ENCODE measurements around the gene PM20D2. TPM values are rescaled to one million over a fixed set of nuclear protein-coding genes. Genes with fewer than 3 reads are reported as not detected.

PM20D2 gene
- total RNA-seq, 1 donor from 2014 or later, result 8.1 TPM

GRCh38 chr6:89116702-89117101 lies 29.2 kb upstream of the PM20D2 start:
- peak overlapping the region; percentile 67 for H3K4me3 ChIP-seq
- H3K27ac ChIP-seq, result no peak overlapping the region

DNA sequence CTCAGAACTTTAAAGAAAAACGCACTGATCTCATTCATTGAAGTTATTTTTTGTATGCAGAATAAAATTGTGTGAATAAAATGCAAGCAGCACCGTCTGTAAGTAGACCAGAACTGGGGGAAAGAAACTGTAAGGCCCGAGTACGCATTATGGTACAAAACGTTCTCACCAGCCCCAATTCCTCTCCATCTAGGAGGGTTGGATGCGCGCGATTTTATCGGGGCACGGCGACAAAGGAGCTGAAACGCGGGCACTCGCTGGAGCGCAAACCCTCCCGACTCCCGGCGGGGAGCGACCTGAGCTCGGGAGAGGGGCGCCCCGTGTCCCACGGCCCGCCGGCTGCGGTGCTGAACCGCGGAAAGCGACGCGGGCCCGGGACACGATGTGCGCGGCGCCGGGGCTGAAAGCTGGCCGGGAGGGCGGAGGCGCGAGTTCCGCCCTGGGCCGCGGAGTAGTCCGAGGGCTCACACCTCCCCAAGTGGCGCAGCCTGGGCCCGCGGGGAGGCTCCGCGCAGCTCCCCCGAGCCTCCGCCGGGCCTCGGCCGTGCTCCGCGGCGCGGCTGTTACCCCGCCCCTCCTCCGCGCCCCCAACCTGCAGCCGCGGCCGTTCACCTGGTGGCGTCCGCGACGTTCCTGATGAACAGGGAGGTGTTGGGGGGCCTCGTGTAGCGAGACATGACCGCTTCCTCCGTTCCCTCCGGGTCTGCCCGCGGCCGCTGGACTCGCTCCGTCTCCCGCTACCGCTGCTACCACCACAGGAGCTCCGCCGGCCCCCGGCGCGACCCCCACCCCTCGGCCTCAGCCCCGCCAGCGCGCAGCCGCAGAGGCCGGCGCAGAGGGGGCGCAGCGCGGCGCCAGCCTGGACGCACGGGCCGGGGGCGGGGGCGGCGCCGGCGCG lies 28.4 kb upstream of the PM20D2 start, which contains the start of gene SRSF12:
Gene SRSF12 (minus strand): TSS at position 861 of the 898 bp plus-strand sequence. CDS start 184 bp downstream, at position 677.
- intact Hi-C loops (cut with DNase I), result no loop called here

More at GRCh38 chr6:89116702-89117101, 29.2 kb upstream of the PM20D2 start:
- intact Hi-C loops (cut with DNase I), result no loop called here
- no peaks in the 10 kb centered on the region for H3K27me3 ChIP-seq (ENCODE audit: low read depth)
- DNase-seq (no peak), ATAC-seq (no peak)
- H3K4me1 ChIP-seq, result peaks cover 8% of the 10 kb centered on the region
- TF ChIP-seq, protein P1, sequence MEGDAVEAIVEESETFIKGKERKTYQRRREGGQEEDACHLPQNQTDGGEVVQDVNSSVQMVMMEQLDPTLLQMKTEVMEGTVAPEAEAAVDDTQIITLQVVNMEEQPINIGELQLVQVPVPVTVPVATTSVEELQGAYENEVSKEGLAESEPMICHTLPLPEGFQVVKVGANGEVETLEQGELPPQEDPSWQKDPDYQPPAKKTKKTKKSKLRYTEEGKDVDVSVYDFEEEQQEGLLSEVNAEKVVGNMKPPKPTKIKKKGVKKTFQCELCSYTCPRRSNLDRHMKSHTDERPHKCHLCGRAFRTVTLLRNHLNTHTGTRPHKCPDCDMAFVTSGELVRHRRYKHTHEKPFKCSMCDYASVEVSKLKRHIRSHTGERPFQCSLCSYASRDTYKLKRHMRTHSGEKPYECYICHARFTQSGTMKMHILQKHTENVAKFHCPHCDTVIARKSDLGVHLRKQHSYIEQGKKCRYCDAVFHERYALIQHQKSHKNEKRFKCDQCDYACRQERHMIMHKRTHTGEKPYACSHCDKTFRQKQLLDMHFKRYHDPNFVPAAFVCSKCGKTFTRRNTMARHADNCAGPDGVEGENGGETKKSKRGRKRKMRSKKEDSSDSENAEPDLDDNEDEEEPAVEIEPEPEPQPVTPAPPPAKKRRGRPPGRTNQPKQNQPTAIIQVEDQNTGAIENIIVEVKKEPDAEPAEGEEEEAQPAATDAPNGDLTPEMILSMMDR (IDR thresholded peaks at IDR 0.05), result no peak
- no peaks in the 10 kb centered on the region for H3K36me3 ChIP-seq
- H3K9me3 ChIP-seq, result no peaks in the 10 kb centered on the region

DNA sequence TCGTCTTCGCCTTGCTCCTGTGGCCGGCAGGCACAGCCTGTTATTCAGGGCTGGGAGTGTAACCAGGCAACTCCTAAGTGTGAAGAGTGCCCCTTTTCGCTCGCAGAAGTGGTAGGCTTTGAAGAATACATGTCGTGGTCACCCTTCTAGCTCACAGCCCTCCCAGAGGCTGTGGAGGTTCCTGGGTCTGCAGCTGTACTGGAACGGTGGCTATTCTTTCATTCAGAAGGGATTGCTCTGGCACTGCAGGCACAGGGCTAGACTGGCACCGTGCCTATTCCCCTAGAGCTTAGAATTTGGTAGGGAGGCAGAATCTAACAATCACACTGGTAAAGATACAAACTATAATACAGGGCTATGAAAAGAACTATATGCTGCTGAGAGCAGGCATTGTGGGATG lies 26.9 kb upstream of the PM20D2 start:
- H3K36me3 ChIP-seq, result no peaks in the 10 kb centered on the region
- intact Hi-C loops (cut with DNase I), result no loop called here
- peaks cover 8% of the 10 kb centered on the region for H3K4me1 ChIP-seq
- TF ChIP-seq, protein P1 (IDR thresholded peaks at IDR 0.05), result no peak
- no peak overlapping the region for H3K4me3 ChIP-seq
- no peak for ATAC-seq
- no peaks in the 10 kb centered on the region for H3K27me3 ChIP-seq (ENCODE audit: low read depth)
- no peak for DNase-seq
- no peaks in the 10 kb centered on the region for H3K9me3 ChIP-seq
- no peak overlapping the region for H3K27ac ChIP-seq

More for the DNA sequence above, 28.4 kb upstream of the PM20D2 start, which contains the start of gene SRSF12:
- TF ChIP-seq, protein P1 (IDR thresholded peaks at IDR 0.05), result no peak
- Histone ChIP-seq H3K4me3 (peak within 1 kb of the TSS; percentile 67), H3K9me3 (no peaks in the 10 kb centered on the region), H3K27ac (no peak within 1 kb of the TSS), H3K36me3 (no peaks in the 10 kb centered on the region), H3K27me3 (ENCODE audit: low read depth) (no peaks in the 10 kb centered on the region), H3K4me1 (peaks cover 8% of the 10 kb centered on the region)
- peak; percentile 71 for DNase-seq
- peak; percentile 92 to 93 for ATAC-seq

DNA sequence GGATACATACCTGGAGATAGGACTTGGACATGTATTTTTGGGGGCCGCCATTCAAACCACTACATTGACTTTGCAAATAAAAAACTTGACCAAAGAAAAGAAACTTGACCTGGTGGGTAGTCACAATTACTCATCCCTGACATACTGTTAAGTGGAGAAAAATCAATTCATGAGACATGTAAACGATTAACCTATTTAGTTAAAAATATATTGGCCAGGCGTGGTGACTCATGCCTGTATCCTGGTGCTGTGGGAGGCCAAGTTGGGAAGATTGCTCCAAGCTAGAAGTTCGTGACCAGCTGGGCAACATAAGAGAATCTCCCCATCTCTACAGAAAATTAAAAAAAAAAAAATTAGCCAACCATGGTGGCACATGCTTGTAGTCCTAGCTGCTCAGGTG lies 25.5 kb upstream of the PM20D2 start:
- no peak overlapping the region for H3K27ac ChIP-seq
- peaks cover 8% of the 10 kb centered on the region for H3K4me1 ChIP-seq
- TF ChIP-seq, protein P1 (IDR thresholded peaks at IDR 0.05), result no peak
- H3K4me3 ChIP-seq, result no peak overlapping the region
- no peak for ATAC-seq
- DNase-seq, result no peak
- intact Hi-C loops (cut with DNase I), result no loop called here
- no peaks in the 10 kb centered on the region for H3K27me3 ChIP-seq (ENCODE audit: low read depth)
- H3K36me3 ChIP-seq, result no peaks in the 10 kb centered on the region
- H3K9me3 ChIP-seq, result no peaks in the 10 kb centered on the region

- intact Hi-C loops (cut with DNase I), result no loop called here
- H3K4me1 ChIP-seq, result peaks cover 3% of the 10 kb centered on the region
Observed at GRCh38 chr6:89121934-89122333, 23.9 kb upstream of the PM20D2 start.

More at GRCh38 chr6:89121934-89122333, 23.9 kb upstream of the PM20D2 start:
- no peak for ATAC-seq
- no peak for DNase-seq
- Histone ChIP-seq H3K36me3 (no peaks in the 10 kb centered on the region), H3K4me3 (no peak overlapping the region), H3K27ac (no peak overlapping the region), H3K9me3 (no peaks in the 10 kb centered on the region), H3K27me3 (ENCODE audit: low read depth) (no peaks in the 10 kb centered on the region)
- TF ChIP-seq, protein P1 (IDR thresholded peaks at IDR 0.05), result no peak
